ENCODE data around the gene INPP5B. TPM values are rescaled to one million over a fixed set of nuclear protein-coding genes. Genes with fewer than 3 reads are reported as not detected.
"Not testable (repeated sequence)": the region's sequence is repeated elsewhere in the genome, so short reads cannot be mapped to it uniquely, and the experiment has no call there.

Gene INPP5B
- total RNA-seq, 2 donors from 2014 or later = 13.4 to 19.7 TPM

DNA sequence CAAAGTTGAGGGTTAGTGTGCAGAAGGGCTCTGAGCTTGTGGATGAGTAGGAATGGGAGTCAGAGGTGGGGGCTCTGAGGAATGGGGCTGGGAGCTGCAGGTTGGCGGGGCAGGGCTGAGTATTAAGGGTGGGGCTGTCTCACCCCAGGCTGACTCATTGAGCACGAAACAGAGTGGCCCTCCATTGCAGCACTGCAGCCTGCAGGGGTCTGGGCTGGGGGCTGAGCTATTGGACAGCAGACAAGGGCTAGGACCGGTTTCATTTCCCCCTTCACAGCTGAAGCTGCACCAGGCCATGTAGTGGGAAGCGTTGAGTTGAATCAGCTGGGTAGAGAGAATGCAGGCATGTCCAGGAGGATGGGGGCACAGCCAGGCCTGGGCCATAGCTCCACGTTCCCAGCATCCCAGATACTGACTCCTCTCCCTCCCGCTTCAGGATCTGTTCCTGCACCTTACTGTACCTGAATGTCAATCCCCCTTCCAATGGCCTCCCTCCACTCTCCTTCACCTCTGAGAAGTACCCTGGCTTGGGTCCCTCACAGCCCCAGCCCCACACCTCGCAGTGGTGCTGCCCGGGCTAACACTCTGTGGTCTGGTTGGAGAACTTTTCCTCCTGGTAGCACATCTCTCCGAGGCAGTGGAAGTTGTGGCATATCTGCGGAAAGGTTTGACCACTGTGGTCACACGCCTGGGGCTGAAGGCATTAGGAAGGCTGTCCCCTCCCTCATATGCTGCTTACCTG is 4.4 kb upstream of the INPP5B start:
- no peak for DNase-seq
- ATAC-seq = no peak
- intact Hi-C loops (cut with DNase I) = loop anchor here in 1 of 2 donors (10.0 kb wide), 1 partner anchor 56 kb away; no protein-coding TSS in a partner anchor

DNA sequence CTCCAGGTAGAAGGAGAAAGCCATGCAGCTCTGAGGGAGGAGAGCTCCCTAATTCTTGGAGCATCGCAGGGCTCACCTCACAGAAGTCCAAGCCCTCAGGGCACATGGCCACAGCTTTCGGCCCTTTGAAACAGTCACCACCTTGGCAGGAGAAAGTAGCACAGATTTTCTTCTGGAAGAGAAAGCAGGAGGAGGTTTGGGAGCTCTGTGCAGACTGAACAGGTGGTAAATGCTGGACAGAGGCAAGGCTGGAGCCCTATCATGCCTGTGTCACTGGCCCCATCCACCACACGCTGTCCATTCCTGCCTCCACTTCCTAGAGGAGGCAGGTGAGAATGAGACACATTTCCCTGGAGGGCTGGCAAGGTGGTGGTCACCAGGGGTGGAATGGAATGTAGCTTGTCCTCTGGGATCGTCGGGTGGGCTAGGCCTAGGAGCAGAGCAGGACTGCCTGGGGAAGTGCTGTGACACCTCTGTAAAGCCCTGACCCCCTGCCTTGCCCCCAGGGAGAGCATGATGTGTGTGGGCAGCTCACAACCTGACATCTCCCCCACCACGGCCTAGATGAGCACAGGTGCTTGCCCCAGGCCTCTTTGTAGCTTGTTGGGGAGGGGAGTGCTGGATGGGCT is 2.8 kb upstream of the INPP5B start:
- ATAC-seq (no peak), DNase-seq (no peak)
- intact Hi-C loops (cut with DNase I) = loop anchor here in 1 of 2 donors (10.0 kb wide), 1 partner anchor 55 kb away; no protein-coding TSS in a partner anchor

DNA sequence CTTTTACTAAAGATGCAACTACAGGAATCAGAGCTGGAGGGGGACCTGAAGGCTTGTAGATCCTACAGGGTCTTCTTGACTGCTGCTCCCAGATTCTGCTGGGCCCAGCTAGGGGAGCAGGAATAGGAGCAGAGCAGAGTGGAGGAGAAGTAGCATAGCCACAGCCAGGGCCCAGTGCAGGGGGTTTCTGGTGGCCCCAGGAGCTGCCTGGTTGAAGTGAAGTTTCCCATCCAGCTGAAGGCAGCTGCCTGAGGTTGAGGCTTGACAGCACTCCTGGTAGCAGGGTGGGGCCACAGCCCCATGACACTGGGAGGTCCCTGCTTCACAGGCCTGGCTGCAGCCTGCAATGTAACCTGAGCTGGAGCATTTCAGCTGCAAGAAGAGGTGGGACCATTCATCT is 2.0 kb upstream of the INPP5B start:
- ATAC-seq (no peak), DNase-seq (no peak)
- intact Hi-C loops (cut with DNase I) = no loop called here

DNA sequence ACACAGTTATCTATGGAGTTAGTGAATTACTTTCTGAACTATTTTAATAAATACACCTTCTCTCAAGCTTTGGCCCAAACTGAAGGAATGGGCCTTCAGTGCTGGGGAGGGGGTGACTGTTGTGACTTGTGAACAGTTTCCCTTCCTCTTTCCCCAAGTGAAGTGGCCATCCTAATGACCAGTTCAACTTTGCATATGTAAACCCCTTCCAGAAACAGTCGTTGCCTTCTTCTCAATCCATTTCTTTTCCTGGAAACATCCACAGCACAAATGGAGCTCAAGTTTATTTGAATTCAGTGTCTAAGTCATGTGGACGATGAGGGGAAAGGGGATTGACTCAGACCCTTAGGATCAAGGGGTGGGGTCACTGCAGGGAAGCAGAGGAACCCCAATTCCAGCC is 1.3 kb upstream of the INPP5B start:
- ATAC-seq = no peak
- DNase-seq = no peak
- intact Hi-C loops (cut with DNase I) = no loop called here

DNA sequence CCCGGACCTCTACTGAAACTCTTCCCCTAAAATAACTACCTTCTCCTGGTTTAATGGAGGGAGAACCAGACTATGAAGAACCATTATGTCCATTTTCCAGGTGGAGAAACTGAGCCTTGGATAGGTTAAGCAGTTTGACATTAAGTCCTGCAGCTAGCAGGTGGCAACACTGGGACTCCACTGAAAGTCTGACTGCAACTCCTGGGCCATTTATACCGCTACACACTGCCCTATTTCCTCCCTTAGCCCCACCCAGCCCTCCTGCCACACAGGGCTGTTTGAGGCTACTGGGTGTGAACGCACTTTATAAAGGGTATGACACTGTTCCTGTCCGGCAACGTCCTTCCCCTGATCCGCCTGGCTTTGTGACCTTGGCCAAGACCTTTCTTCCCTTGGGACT is 511 bp upstream of the INPP5B start:
- DNase-seq (no peak), ATAC-seq (no peak)
- intact Hi-C loops (cut with DNase I) = no loop called here

DNA sequence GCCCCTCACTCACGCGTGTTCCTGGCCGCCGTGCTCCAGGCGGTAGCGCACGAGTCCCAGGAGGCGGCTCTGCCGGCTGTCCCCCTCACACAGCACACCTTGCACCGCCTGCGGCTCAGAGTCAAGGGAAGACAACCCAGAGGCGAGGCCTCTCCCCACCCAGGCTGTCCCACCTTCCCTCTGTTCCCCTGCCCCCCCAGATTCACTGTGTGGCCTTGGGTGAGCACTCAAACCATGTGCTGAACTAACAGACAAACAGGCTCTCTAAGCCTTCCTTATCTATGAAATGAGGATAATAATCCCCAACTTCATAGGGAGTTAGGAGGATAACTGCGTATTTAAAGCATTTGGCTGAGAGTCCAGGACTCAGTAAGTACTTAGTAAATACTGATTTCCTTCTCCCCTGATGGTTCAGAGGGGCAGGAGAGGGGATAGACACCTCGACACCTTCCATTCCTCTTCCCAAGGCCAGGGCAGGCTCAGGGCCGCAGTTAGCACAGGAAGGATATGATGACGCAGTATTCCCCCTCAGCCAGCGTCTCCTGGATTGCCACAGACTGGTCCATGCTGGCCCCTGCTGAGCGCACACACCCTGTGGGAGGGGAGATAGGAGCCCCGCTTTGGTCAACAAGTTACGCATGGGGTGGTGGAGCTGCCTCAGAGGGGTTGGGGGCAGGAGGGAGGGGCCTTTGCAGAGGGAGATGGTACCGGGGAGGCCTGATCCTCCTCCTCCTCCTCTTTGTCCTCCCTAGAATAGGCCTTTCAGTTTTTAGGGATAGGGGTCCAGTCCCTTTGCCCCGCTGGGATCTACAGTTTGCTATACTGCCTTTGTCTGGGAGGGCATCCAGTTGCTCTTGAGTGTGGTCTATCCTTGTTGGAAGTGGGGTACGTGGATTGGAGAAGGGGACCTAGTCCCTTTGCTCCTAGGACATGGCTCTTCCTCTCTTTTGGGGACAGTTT is 830 bp downstream of the INPP5B start:
- intact Hi-C loops (cut with DNase I) = no loop called here
- ATAC-seq = peak; percentile 88 to 91
- peak; percentile 88 for DNase-seq

DNA sequence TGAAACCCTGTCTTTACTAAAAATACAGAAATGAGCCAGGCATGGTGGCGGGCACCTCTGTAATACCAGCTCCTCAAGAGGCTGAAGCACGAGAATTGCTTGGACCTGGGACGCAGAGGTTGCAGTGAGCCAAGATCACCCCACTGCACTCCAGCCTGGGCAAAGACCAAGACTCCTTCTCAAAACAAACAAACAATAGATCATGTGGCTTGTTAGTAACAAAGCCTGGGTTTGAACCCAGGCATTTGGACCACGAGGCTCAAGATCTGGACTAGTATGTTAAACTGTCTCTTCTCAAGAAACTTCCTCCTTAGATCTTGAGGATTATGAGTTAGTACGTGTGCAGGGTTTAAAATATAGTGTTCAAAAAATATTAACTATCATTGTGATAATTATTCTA is 1.6 kb downstream of the INPP5B start:
- intact Hi-C loops (cut with DNase I) = no loop called here
- ATAC-seq = no peak

DNA sequence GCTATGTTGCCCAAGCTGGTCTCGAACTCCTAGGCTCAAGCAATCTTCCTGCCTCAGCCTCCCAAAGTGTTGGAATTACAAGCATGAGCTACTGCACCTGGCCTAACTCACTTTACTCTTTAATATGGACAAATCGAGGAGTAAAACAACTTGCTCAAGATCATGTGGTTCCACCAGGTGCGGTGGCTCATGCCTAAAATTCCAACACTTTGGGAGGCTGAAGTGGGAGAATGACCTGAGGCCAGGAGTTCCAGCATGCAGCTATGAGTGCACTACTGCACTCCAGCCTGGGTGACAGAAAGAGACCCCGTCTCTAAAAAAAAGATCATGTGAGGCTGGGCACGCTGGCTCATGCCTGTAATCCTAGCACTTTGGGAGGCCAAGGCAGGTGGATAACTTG is 2.0 kb downstream of the INPP5B start:
- ATAC-seq = no peak
- intact Hi-C loops (cut with DNase I) = no loop called here
- DNase-seq = no peak

More for the DNA sequence above, 1.6 kb downstream of the INPP5B start:
- no peak for DNase-seq

DNA sequence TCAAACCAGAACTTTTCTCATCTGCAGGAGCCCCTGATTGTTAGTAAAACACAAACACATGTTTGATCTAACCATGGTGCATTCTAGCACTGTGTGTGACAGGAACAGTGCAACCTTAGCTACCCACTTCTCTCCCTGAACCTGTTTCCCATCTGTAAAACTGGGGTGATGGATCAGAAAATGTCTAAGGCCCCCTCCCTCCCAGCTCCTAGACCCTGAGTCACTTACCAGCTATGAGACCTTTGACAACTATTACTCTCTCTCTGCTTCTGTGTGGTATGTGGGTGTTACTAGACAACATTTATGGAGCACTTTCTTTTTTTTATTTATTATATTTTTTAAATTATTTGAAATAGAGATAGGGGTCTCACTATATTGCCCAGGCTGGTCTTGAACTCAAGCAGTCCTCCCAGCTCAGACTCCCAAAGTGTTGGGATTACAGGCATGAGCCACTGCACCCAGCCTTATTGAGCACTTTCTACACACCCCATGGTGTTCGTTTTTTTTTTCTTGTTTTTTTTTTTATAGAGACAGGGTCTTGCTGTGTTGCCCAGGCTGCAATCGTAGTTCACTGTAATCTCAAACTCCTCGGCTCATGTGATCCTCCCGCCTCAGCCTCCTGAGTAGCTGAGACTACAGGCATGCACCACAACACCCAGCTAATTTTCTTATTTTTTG is 2.6 kb downstream of the INPP5B start:
- DNase-seq (no peak), ATAC-seq (no peak)
- intact Hi-C loops (cut with DNase I) = no loop called here

DNA sequence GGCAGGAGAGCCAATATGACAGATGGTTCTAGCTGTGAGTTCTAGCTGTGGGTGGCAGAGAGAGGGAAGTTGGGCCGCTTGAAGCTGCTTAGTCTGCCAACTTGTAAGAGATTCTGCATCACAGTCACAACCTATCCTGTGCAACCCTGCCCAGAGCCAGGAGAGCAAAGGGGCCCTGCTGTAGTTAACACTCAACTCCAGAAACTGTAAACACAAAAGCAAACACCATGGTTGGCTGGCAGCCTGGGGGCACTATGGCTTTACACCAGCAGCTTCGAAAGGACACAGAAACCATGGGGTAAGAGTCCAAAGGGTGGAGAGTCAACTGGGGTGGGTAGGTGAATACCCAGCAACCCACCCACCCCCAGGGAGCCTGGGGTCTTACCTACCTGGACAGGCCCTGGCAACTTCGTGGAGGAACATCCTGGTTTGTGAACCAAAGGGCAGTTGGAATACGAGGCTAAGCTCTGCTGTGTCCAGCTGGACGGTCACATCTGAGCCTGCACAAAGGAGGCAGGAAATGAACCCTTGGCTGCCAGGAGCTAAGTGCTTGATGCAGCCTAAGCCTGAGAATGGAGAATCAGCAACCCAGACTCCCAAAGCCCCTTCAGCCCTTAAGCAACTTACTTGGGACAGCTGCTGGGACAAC is 6.4 kb downstream of the INPP5B start:
- ATAC-seq (peak; percentile 13 to 77), DNase-seq (no peak)
- intact Hi-C loops (cut with DNase I) = no loop called here

DNA sequence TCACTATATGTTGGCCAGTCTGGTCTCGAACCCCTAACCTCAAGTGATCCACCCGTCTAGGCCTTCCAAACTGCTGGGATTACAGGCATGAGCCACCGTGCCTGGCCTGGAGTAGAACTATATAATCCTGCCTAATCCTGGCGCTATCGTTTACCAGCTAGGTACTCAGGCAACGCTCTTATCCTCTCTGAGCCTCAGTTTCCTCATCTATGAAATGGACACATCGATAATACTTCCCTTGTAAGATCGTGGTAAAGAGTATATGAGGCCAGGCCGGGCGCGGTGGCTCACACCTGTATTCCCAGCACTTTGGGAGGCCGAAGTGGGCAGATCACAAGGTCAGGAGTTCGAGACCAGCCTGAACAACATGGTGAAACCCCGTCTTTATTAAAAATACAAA is 10.1 kb downstream of the INPP5B start:
- intact Hi-C loops (cut with DNase I); ATAC-seq; DNase-seq: not testable (repeated sequence)

DNA sequence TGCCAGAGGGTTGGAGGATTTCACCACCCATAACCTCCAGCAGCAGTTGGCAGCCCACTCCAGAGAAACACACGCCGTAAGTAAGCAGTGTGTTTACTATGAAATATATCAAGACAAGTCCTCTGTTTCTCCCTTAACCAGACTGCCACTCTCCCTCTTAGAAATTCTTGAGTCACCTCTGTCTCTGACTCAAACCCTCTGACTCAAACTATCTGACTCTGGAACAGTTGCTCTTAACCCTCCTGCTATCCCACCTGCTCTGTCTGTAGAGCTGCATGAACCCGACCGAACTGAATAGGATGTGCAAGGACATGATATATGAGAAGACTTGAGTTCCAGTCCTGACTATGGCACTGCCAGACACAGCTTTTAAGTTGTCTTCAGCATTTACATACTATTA is 14.1 kb downstream of the INPP5B start:
- intact Hi-C loops (cut with DNase I) = no loop called here

DNA sequence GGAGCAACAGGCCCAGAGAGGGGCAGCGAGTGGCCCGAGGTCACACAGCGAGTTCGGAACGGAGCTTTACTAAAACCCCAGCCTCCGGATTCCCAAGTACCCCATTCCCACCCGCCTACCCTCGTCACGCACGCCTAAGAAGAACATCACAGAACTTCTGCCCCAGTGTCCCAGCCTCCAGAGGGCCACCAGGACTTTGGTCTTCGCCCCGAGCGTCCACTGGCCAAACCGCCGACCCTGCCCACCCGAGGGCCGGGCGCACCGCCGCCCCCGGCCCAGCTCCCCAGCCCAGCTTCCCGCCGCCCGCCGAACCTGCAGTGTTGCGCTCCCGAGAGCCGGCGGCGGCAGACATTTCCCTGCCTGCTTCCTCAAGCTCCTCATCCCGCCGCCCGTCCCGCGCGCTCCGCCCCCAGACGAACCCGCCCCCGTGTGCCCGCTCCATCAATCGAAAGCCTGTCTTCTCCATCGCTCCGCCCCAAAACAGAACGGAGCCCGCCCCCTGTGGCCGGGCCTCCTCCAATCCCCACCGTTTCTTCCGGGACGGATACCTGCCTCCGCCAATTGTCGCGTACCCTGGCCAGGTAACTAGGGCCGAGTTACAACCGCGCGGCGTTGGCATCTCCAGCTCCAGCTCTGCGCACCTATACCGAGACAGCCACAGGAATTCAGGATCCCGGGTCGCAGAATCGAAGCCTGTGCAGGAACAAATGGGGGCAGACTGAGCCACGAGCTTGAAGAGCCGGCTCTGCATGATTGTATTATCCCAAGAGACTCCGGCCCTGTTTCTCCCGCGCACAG is 15.3 kb downstream of the INPP5B start:
- intact Hi-C loops (cut with DNase I) = no loop called here
- DNase-seq = peak; percentile 96
- ATAC-seq = peak; percentile 99 to 100

More for the DNA sequence above, 14.1 kb downstream of the INPP5B start:
- DNase-seq = no peak
- ATAC-seq = no peak

DNA sequence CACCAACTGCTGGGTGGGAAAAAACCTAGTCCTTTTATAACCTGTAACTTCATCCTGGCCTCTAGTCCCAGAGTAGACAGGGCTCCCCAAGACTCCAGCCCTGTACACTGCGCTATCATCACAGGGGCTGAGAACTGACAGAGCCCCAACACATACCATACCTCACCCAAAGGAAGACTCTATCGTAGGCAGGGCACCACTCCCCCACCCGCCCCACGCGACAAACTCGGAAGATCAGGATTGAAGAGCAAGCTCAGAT is 15.8 kb downstream of the INPP5B start:
- ATAC-seq (peak in 1 of 2 donors; percentile 4), DNase-seq (no peak)

DNA sequence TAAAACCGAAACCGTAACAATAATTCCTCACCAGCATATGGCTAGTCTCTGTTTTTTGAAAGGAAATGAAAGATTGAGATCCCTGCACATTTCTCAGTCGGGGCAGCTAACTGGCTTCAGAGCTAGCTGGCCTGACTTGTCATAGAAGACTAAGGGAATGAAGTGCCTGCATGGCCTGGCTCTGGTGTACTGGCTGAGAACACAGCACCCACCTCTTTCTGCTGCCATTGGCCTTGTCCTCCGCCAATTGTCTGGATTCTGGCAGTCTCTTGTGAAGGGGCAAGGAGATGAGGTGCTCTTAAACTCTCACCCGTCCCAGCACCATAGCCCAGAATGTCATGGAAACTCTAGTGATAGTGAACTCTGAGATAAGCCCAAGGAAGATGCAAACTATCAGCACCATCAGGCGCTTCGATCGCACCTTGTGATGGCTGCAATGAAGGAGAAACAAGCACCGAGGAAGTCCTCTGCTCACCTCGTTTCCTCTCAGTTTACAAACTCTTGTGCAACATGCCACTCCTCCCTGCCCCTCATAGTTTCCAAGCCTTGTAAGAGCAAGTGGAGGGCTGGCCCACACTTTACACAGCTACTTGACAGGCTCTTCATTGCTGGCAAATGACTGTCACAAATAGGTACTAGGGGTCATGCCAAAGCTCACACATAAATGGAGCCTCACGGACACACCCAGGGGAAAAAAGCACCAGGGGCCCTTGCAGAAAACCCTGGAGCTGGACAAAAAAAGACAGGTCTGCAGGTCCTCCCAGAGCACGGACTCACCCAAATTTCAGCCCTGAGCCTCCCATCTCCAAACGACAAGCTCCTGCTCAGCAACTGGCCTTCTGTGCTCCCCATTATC is 16.4 kb downstream of the INPP5B start:
- intact Hi-C loops (cut with DNase I) = no loop called here
- ATAC-seq (peak; percentile 43 to 58), DNase-seq (peak; percentile 41)

More for the DNA sequence above, 15.8 kb downstream of the INPP5B start:
- intact Hi-C loops (cut with DNase I) = no loop called here

DNA sequence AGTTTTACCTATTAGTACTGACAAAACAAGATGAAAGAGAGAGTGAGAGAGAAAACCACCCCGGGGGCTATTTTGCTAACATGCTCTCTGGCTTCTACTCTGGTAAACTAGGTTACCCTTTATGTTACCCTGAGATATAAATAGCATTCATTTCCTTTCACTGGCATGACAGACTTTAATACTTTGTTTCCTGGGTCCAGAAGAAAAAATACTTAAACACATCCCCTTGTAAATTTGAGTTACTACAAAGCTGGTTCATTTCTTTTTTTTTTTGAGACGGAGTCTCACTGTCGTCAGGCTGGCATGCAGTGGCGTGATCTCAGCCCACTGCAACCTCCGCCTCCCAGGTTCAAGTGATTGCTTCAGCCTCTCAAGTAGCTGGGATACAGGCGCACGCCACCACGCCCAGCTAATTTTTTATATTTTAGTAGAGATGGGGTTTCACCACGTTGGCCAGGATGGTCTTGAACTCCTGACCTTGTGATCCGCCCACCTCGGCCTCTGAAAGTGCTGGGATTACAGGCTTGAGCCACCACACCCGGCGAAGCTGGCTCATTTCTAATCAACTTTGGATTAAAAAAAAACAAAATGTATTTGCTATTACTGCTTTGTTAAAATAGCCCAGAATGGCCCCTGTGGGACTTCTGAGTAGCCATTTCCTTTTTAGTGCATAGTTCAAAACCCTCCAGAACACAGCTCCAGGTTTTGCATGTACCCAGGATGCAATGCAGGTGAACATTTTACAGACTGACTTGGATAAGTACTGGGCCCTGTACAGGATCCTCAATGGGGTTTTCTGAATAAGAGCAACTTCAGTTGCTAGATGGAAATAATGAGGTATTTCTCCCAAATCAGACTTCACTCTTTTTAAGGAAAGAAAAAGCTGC is 20.6 kb downstream of the INPP5B start:
- intact Hi-C loops (cut with DNase I) = no loop called here
- no peak for ATAC-seq
- DNase-seq = no peak
